PC-3 (cell line): Measurements from ENCODE around the gene MS4A6E. TPM values are rescaled to one million over a fixed set of nuclear protein-coding genes. Genes with fewer than 3 reads are reported as not detected.

Experiments
- ATAC-seq: fragments of 200-7000 bp; cut with Tn5 transposase; 2 replicates; pipeline ENCODE4 v1.9.1; 2020; ENCODE audit warnings: mild to moderate bottlenecking, moderate library complexity
- BruUV-seq: library from RNA; stranded (reverse); fragments of 400-500 nt; replicated peaks from 2 replicates; lab custom pipeline; 2021; lab: Mats Ljungman, UMichigan
- CTCF ChIA-PET: fragments of 300-600 bp; sonication (Branson Sonifier 250); formaldehyde crosslinking; loops from one replicate; lab custom pipeline; 2022; ENCODE audit warnings: antibody characterized with exemption; lab: Charles Lee
- POLR2A ChIA-PET: fragments of 300-600 bp; sonication (Branson Sonifier 250); formaldehyde crosslinking; loops from one replicate; lab custom pipeline; 2022; ENCODE audit warnings: antibody characterized with exemption; ENCODE audit not compliant: unreplicated experiment; lab: Charles Lee
- DNase-seq: peaks from one replicate; pipeline ENCODE4 v3.0.0-alpha.2; 2015
- H2AFZ ChIP-seq: fragments of 300-600 bp; sonication (generic); 2 replicates; pipeline ENCODE4 v1.6.0; 2016; ENCODE audit warnings: antibody characterized with exemption, low read length
- H3F3A ChIP-seq: fragments of 300-600 bp; sonication (generic); one replicate; pipeline ENCODE4 v1.6.0; 2017; ENCODE audit warnings: antibody characterized with exemption, low read length, control low read depth, mild to moderate bottlenecking; ENCODE audit not compliant: unreplicated experiment
- H3K27ac ChIP-seq: fragments of 300-600 bp; sonication (generic); 2 replicates; pipeline ENCODE4 v1.5.1; 2016; ENCODE audit warnings: mild to moderate bottlenecking, low read length
- H3K27me3 ChIP-seq: fragments of 300-600 bp; sonication (generic); 2 replicates; pipeline ENCODE4 v1.6.1; 2016; ENCODE audit warnings: low read length, mixed read lengths
- H3K36me3 ChIP-seq: fragments of 300-600 bp; sonication (generic); 2 replicates; pipeline ENCODE4 v1.6.1; 2016; ENCODE audit warnings: low read depth, mixed run types, low read length, mixed read lengths
- H3K4me1 ChIP-seq: fragments of 300-600 bp; sonication (generic); 2 replicates; pipeline ENCODE4 v1.5.1; 2016; ENCODE audit warnings: low read length; ENCODE audit not compliant: insufficient read depth
- H3K4me2 ChIP-seq: fragments of 300-600 bp; sonication (generic); 2 replicates; pipeline ENCODE4 v1.6.0; 2016; ENCODE audit warnings: low read length
- H3K4me3 ChIP-seq: fragments of 300-600 bp; sonication (generic); 2 replicates; pipeline ENCODE4 v1.5.1; 2016; ENCODE audit warnings: mild to moderate bottlenecking, low read length, mixed read lengths
- H3K79me2 ChIP-seq: fragments of 300-600 bp; sonication (generic); 2 replicates; pipeline ENCODE4 v1.6.1; 2017; ENCODE audit warnings: low read length, mixed read lengths
- H3K9ac ChIP-seq: fragments of 300-600 bp; sonication (generic); 2 replicates; pipeline ENCODE4 v1.6.0; 2016; ENCODE audit warnings: mild to moderate bottlenecking, low read length
- H3K9me2 ChIP-seq: fragments of 300-600 bp; sonication (generic); replicated peaks from 2 replicates; pipeline ENCODE4 v1.6.1; 2016; ENCODE audit warnings: mixed run types, low read length, mixed read lengths
- H3K9me3 ChIP-seq: fragments of 300-600 bp; sonication (generic); 2 replicates; pipeline ENCODE4 v1.6.1; 2016; ENCODE audit warnings: low read length, mixed read lengths
- H4K20me1 ChIP-seq: fragments of 300-600 bp; sonication (generic); 2 replicates; pipeline ENCODE4 v1.6.1; 2016; ENCODE audit warnings: low read length, mixed read lengths
- CTCF ChIP-seq: fragments of 300-600 bp; sonication (generic); conservative IDR thresholded peaks from 2 replicates; pipeline ENCODE4 v1.5.1; 2017; ENCODE audit warnings: antibody characterized with exemption, low read depth, mild to moderate bottlenecking, low read length
- EZH2 ChIP-seq: fragments of 300-600 bp; sonication (generic); IDR thresholded peaks from one replicate; pipeline ENCODE4 v1.6.1; 2017; ENCODE audit warnings: antibody characterized with exemption, mild to moderate bottlenecking, low read length; ENCODE audit not compliant: unreplicated experiment
- EZH2phosphoT487 ChIP-seq: fragments of 300-600 bp; sonication (generic); IDR thresholded peaks from 2 replicates; pipeline ENCODE4 v1.6.1; 2018; ENCODE audit warnings: mild to moderate bottlenecking, antibody characterized with exemption, low read length, borderline replicate concordance
- intact Hi-C: fragments of 100-400 bp; cut with micrococcal nuclease; formaldehyde crosslinking; loops from 2 replicates; pipeline ENCODE4 v1.9.0; 2023
- total RNA-seq: library from RNA; depleted of rRNA; stranded (reverse); fragments of >200 nt; gene quantifications from 2 replicates; pipeline ENCODE4 v1.2.3, GENCODE V29; 2014

MS4A6E gene
- total RNA-seq, 1 experiment from 2014 or later: not detected

DNA sequence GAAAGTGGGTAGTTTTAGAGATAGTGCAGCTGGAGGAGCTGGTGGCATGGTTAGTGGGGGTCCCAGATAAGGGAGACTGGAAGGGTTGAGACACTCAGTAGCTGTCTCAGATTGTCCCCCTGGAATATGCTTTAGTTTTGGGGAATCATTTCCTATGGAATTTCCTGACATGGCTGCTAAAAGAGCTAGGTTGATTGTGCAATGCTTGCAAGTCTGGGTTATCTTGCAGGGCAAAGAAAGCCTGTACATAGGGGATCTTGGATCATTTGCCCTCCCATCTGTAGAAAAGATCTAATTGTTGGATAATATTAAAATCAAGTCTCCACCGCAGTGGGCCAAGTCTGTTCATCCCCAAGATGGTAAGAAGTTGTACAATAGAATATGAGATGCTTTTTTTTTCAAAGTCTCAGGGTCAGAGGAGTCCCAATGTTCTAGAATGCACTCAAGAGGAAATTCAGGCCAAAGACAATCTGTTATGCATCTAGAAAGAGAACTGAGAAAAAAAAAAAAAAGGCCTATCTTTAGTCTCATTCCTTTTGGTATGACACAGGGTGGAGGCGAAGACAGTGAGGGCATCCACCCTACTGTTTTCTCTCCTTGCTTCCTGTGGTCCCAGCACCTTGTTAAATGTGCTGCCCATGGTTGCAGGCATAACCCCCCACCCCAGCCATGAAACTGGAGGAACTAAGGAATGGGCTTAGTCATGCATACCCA lies 20.2 kb downstream of the MS4A6E start:
- ChIA-PET POLR2A (no interaction called here), CTCF (no interaction called here)
- H3K27ac ChIP-seq: no peak overlapping the region
- H3K79me2 ChIP-seq: no peaks in the 10 kb centered on the region
- H2AFZ ChIP-seq: no peak overlapping the region
- no peaks in the 10 kb centered on the region for H3K9me3 ChIP-seq
- H3K4me2 ChIP-seq: no peak overlapping the region
- no peaks in the 10 kb centered on the region for H4K20me1 ChIP-seq
- no peak overlapping the region for H3K4me3 ChIP-seq
- TF ChIP-seq EZH2 (no peak), EZH2phosphoT487 (no peak), CTCF (no peak)
- no peak overlapping the region for H3K9ac ChIP-seq
- H3F3A ChIP-seq: no peaks in the 10 kb centered on the region
- no peaks in the 10 kb centered on the region for H3K4me1 ChIP-seq
- DNase-seq (no peak), ATAC-seq (no peak)
- intact Hi-C loops: no loop called here
- H3K36me3 ChIP-seq: no peaks in the 10 kb centered on the region
- BruUV-seq: no TSS peak
- H3K27me3 ChIP-seq: peaks cover 50% of the 10 kb centered on the region
- no peaks in the 10 kb centered on the region for H3K9me2 ChIP-seq

DNA sequence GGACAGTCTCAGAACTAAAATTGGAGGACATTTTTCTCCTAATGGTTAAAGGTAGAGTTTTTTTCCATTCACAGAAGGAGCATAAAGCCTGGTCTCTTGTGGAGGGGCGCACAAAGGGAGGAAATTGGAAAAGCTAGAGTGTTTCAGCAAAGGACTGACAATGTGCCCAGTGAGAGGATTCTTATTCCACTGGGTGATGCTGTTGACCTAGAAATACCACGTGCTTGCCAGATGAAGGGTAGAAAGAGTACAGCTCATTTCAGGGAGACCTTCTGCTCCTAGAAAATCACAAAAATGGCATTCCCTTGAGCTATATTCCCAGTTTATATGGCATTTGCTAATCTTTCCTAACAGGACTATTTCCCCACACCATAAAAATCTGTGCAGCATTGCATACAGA lies 21.1 kb downstream of the MS4A6E start:
- CTCF ChIA-PET: no interaction called here
- Histone ChIP-seq H3K9ac (no peak overlapping the region), H3K9me3 (no peaks in the 10 kb centered on the region), H3K4me3 (no peak overlapping the region), H3K36me3 (no peaks in the 10 kb centered on the region), H3K27ac (no peak overlapping the region), H4K20me1 (no peaks in the 10 kb centered on the region), H3F3A (no peaks in the 10 kb centered on the region), H3K9me2 (no peaks in the 10 kb centered on the region), H3K27me3 (peaks cover 49% of the 10 kb centered on the region), H2AFZ (no peak overlapping the region), H3K4me2 (no peak overlapping the region), H3K79me2 (no peaks in the 10 kb centered on the region), H3K4me1 (no peaks in the 10 kb centered on the region)
- POLR2A ChIA-PET: no interaction called here
- TF ChIP-seq EZH2phosphoT487 (no peak), CTCF (peak; percentile 38; the same call in 1 of the 2 replicates), EZH2 (no peak)
- no peak for ATAC-seq
- DNase-seq: no peak
- intact Hi-C loops: no loop called here
- BruUV-seq: no TSS peak

DNA sequence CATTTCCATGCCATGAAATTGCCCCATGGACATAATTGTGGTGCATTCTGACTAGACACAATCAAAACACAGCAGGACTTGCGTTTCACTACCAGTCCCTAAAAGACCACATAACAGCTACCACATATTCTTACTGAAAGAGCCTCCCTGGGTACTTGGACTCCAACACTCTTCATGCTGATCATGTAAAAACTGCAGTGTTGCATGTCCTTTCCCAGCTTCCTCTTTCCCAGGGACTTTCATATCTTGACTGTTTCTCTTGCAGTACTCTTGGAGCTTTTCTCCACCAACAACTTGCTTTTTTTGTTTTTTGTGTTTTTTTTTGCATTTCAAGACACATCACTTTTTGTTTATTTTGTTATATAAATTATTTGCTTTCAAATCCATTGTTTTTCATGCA lies 22.9 kb downstream of the MS4A6E start:
- TF ChIP-seq CTCF: no peak
- no peak for TF ChIP-seq EZH2phosphoT487
- TF ChIP-seq EZH2: no peak
- no peak for ATAC-seq
- intact Hi-C loops: no loop called here
- no peaks in the 10 kb centered on the region for H3K4me1 ChIP-seq
- no peak overlapping the region for H2AFZ ChIP-seq
- H3K4me3 ChIP-seq: no peak overlapping the region
- peaks cover 49% of the 10 kb centered on the region for H3K27me3 ChIP-seq
- H3K27ac ChIP-seq: no peak overlapping the region
- POLR2A ChIA-PET: no interaction called here
- H3K9me2 ChIP-seq: no peaks in the 10 kb centered on the region
- H3K4me2 ChIP-seq: no peak overlapping the region
- no peaks in the 10 kb centered on the region for H3F3A ChIP-seq
- no peaks in the 10 kb centered on the region for H4K20me1 ChIP-seq
- DNase-seq: no peak
- no peaks in the 10 kb centered on the region for H3K79me2 ChIP-seq
- CTCF ChIA-PET: no interaction called here
- no peaks in the 10 kb centered on the region for H3K36me3 ChIP-seq
- H3K9me3 ChIP-seq: no peaks in the 10 kb centered on the region
- no peak overlapping the region for H3K9ac ChIP-seq
- BruUV-seq: no TSS peak
